HK-2 (cell line): ENCODE measurements around the gene TRABD2B.

Source experiments
- DNase-seq: peaks from one replicate; pipeline ENCODE4 v3.0.0-alpha.2; 2018; ENCODE audit not compliant: unreplicated experiment

The TRABD2B gene

GRCh38 chr1:47757226-47757975, 239.8 kb downstream of the TRABD2B start:
- no peak for DNase-seq

GRCh38 chr1:47756411-47756810, 240.8 kb downstream of the TRABD2B start:
- no peak for DNase-seq

DNA sequence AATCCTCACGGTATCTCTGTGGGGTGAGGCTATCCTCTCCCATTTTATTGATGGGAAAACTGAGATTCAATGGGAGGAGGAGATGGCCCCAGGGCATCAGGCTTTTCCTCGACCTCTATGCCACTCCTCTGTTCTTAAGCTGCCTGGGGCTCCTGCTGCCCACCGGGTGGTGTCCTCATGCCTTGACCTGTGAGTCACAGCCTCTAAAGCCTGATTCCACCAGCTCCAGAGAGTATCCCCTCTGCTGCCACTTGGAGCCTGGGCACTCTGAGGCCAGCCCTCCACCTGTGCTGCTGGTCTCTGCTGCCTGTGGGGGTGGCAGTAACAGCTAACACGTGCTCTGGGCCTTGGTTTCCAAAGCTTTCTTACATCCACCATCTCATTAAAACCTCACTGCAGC, 241.2 kb downstream of the TRABD2B start:
- no peak for DNase-seq

GRCh38 chr1:47755101-47755990, 241.8 kb downstream of the TRABD2B start:
- DNase-seq, result peak; percentile 17

GRCh38 chr1:47754221-47754620, 243.0 kb downstream of the TRABD2B start:
- DNase-seq, result no peak

DNA sequence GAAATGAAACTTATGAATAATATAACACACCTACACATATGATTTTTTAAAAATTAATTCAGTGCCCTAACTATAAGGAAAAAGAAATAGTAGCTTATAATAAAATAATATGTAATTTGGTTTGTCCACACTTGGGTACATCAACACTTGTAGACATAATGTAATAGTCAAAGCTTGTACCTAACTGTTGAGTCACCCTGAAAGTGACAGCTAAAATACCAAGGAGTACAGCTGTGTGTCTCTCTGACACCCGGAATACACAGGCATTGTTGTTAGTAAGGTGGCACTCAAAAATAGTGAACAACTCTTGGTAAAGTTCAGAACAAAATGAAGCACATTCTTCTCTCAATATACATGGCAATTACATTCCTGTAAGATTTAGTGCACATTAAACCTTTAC, 243.4 kb downstream of the TRABD2B start:
- no peak for DNase-seq

- DNase-seq, result no peak
These were observed 244.6 kb downstream of the TRABD2B start for GRCh38 chr1:47752559-47752958.

DNA sequence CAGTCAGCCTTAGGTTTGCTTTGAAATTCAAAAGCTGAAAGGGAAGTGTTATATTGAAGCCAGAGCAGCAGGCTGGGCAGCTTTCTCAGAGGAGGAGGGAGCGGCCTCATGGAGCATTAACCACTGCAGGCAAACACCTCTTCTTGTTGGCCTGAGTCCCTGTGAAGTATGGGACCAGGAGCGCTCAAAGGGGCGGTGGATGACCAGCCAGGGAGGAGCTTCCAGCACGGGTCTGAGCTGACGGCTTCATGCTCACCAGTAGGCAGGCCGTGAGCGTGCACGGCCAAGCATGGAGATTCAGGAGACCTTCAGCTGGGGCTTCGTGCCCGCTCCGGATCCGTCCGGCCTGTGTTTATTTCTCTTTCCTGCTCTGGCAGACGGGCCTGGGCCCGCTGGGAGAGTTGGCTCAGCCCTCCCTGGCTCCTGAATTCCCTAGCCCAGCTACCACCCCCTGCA, 245.2 kb downstream of the TRABD2B start:
- DNase-seq, result no peak

GRCh38 chr1:47751193-47751592, 246.0 kb downstream of the TRABD2B start:
- no peak for DNase-seq

DNA sequence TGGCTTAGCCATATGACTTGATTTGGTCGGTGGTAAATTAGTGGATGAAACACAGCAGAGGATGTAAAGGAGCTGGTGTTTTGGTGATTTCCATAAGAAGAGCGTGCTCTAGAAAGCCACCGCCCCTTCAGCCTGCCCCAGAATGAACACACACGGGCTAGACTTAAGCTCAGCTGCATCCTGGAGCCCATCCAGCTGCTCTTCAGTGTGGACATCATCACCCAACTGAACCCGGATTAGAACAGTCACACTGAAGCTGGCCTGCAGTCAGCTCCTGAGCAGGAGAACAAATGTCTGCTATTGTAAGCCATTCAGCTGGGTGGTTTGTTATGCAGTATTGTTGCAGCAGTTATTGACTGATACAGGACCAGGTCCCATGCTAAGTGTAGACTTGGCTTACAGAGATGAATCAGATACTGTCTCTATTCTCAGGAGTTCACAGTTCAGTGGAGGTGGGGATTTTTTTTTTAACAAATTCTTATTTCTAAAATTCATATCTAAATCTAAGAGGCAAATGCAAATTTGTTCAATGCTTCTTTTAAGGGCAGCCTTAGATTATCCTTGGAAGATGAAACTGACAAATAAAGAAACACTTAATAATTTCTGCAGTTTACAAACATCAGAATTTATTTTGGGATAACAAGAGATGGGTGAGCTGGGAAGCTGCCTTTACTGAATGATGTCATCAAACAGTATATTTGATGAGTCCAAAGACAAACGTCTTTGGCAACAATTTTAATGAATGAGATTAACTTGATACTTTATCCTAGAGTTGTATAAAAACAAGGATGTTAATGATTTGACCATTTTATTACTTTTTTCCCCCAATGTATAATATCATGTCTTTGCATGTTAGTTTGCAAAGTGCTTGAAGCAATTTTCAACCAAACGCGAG, 251.2 kb downstream of the TRABD2B start:
- DNase-seq, result no peak

GRCh38 chr1:47742890-47743760, 254.1 kb downstream of the TRABD2B start:
- no peak for DNase-seq

- peak; percentile 63 for DNase-seq
These were observed 258.5 kb downstream of the TRABD2B start for GRCh38 chr1:47738560-47739182.

DNA sequence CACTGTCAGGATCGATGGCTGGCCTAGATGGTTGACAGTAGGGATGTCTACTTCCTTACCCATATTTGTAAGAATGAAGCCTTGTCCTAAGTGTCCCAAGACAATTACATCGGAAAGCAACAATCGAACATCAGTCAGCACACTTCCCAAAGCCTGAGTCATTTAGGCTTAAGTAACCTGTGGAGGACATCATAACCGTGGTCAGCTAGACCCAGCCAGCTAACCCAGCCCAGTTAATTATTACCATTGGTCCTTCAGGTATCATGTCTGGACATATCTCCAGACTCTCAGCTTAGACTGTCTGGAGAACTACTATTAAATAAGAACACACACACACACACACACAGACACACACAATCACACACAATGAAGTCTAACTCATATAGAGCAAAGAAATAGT, 264.7 kb downstream of the TRABD2B start:
- DNase-seq, result peak; percentile 18

DNA sequence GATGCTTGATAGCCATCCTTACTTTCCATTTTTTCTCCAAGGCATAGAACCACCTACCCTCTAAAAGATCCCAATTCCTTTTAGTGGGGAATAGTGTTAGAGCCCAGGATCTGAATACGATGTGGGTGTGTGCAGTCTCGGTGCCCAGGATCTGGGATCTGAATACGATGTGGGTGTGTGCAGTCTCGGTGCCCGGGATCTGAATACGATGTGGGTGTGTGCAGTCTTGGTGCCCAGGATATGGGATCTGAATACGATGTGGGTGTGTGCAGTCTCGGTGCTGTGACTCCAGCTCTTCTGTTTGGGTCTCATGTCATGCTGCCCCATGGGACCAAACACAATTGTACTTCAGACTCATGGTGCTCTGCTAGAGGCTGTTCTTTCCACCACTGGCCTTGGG, 265.5 kb downstream of the TRABD2B start:
- DNase-seq, result no peak

- no peak for DNase-seq
These were observed 267.5 kb downstream of the TRABD2B start for GRCh38 chr1:47729685-47730084.

GRCh38 chr1:47727697-47728085, 269.5 kb downstream of the TRABD2B start:
- no peak for DNase-seq

DNA sequence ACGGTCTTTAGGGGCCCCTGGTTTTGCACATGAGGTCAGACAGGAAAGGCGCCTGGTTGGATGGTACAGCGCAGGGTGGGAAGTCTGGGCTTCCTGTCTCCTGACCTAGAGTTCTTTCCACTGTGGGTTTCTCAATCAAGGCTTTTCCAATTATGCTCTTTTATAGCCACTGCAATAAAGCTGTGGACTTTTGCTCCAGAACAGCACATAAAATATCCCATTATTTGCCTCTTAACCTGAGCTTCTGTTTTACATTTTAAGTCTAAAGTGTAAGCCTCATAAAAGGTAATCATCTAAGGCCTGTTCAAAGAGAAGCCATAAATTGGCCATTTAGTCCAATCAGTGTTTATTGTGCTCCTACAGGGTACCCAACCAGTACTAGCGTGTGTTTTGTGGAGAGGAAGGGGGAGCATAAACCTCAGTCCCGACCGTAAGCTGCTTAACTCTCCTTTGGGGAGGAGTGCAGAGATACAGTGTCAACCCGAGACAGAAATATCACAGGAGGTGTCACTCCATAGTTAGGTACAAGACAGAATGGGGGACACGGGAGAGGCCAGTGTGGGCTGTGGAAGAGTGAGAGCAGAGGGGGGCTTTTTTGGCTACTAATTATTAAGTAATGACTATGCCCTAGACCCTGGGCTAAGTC, 270.0 kb downstream of the TRABD2B start:
- no peak for DNase-seq

GRCh38 chr1:47725992-47726855, 271.0 kb downstream of the TRABD2B start:
- DNase-seq, result peak; percentile 55

DNA sequence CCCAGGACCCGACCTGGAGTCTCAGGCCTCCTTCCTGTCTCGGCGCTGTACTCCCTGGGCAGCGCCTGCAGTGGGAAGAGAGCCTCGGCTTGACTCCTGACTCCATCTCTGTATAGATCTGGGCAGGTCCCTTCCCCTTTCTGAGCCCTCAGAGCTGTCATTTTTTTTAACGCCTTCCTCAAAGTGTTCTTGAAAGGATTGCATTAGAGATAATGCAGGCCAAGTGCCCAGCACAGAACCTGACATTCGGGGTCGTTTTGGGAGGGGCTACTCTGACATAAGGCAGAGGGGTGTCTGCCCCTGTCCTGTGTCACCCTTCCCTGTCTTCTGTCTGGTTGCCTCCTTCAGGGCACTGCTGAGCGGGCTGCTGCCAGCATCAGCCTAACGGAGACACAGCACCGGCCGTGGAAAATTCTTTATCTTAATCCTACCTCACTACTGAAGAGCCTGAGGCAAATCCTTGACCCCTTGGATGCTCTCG, 271.6 kb downstream of the TRABD2B start:
- no peak for DNase-seq
